ENCODE measurements around the gene PSME3. TPM values are rescaled to one million over a fixed set of nuclear protein-coding genes. Genes with fewer than 3 reads are reported as not detected.

Gene PSME3
- total RNA-seq, 1 donor from 2014 or later, result 62.6 TPM

DNA sequence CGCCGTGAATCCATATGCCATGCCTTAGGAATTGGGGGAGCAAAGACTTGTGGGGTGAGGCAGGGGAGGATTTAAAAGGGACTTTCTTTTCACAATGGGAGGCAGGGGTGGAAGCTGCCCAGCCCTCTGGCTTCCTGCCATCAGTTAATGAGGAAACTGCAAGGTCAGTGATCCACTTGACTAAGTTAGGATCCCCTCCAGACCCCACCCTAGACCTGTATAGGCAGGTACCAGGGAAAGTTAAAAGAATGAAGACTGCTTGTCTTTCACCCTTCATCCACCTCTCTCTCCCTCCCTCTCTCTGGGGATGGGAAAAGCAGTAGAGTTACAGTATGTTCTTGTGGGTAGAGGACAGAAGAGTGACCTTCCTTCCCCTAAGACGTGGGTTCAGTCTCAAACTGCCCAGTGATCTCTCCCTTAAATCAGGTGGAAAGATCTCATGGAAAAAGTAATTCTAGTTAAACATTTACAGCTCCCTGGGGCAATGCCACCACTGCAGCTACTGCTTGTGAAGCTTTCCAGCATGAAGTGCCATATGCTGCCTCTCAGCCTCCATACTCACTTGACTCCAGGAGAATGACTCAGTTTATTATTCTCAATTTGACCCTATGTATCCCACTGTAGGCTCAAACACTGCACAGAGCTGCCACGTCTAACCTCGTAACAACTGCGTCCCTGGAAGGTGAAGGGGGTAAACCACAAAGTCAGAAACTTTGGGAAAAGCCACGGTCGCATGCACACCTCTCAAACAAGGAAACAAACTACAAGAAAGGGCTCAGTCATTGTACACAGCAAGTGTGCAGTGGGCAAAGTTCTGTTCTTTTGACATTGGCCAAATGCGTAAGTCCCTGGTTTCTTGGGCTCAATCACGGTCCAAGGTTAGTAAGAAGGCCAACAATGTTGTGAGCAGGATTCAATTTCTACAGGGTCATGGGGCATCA is 35.9 kb upstream of the PSME3 start:
- DNase-seq, result no peak
- Histone ChIP-seq H3K9me3 (replicated peaks) (no peaks in the 10 kb centered on the region), H3K36me3 (peaks cover 11% of the 10 kb centered on the region), H3K4me1 (peaks cover 27% of the 10 kb centered on the region), H3K4me3 (peak overlapping the region; percentile 89), H3K27me3 (ENCODE audit: low read depth) (no peaks in the 10 kb centered on the region), H3K27ac (replicated peaks) (no peak overlapping the region)
- intact Hi-C loops (cut with micrococcal nuclease), result no loop called here
- TF ChIP-seq, protein P1, sequence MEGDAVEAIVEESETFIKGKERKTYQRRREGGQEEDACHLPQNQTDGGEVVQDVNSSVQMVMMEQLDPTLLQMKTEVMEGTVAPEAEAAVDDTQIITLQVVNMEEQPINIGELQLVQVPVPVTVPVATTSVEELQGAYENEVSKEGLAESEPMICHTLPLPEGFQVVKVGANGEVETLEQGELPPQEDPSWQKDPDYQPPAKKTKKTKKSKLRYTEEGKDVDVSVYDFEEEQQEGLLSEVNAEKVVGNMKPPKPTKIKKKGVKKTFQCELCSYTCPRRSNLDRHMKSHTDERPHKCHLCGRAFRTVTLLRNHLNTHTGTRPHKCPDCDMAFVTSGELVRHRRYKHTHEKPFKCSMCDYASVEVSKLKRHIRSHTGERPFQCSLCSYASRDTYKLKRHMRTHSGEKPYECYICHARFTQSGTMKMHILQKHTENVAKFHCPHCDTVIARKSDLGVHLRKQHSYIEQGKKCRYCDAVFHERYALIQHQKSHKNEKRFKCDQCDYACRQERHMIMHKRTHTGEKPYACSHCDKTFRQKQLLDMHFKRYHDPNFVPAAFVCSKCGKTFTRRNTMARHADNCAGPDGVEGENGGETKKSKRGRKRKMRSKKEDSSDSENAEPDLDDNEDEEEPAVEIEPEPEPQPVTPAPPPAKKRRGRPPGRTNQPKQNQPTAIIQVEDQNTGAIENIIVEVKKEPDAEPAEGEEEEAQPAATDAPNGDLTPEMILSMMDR (IDR thresholded peaks at IDR 0.05; ENCODE audit: borderline replicate concordance), result no peak

DNA sequence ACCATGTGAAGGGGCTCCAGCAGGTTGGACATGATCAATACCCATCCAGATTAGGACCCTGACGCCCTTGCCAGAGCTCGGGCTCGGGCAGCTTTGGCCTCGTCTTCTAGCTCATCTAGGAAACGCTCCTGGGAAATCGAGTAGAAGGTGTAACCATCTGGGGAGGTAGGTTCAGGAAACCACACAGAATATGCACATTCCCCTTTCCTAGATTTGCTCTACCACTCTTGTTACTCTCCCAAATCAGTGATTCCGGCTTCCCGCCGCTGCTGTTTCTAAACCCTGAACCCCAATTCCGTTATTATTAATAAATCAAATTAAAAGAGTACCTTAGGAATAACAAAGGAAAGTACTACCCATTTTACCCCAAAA is 35.2 kb upstream of the PSME3 start:
- Histone ChIP-seq H3K9me3 (replicated peaks) (no peaks in the 10 kb centered on the region), H3K36me3 (peaks cover 11% of the 10 kb centered on the region), H3K27me3 (ENCODE audit: low read depth) (no peaks in the 10 kb centered on the region), H3K4me1 (peaks cover 27% of the 10 kb centered on the region), H3K27ac (replicated peaks) (peak overlapping the region; percentile 84), H3K4me3 (peak overlapping the region; percentile 89)
- TF ChIP-seq, protein P1 (IDR thresholded peaks at IDR 0.05; ENCODE audit: borderline replicate concordance), result no peak
- intact Hi-C loops (cut with micrococcal nuclease), result no loop called here
- no peak for DNase-seq

DNA sequence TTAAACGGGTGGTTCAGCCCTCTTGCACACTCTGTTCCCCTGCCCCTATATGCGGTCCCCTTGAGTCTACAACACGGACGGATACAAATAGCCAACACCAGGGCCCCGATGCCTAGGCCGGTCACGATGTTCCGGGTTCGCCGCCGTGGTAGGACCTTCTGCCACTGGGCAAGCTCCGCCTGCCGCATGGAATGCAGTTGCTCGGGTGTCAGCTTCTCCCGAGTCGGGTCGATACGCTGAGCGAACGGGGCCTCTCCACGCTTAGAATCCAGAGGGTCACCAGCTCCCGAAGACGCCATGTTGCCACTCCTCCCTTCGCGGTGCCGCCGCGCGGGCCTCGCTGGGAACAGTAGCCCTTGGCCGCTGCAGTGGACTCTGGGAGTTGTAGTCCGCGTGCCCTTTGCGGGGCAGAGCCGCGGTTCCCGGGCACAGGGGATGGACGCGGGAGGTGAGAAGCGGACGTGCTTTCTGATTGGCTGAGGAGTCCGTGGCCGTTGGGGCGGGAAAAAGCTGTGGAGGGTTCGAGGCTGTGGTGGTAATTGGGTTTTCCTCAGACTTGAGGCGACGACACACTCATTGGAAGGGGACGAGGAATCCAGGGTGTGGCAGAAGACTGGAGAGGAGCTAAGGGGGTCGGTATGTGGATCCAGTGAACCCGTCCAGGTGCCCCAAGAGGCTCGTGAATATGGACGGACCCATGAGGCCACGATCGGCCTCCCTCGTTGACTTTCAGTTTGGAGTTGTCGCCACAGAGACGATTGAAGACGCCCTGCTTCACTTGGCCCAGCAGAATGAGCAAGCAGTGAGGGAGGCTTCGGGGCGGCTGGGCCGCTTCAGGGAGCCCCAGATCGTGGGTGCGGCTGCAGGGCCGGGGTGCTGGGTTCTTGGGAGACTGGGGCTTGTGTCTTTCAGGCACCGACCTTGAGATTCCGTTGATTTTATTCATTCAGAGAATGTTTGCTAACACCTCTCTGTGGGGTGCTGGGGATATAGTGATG is 34.5 kb upstream of the PSME3 start, which contains the start of the genes CNTD1 and COA3:
Gene CNTD1, plus strand, starts transcription at position 479 of the 998 bp plus-strand sequence. Its CDS starts 207 bp downstream, at position 686.
Gene COA3, minus strand, starts transcription at position 322 of the 998 bp plus-strand sequence. Its CDS starts 23 bp downstream, at position 299.
- Histone ChIP-seq H3K4me1 (peaks cover 27% of the 10 kb centered on the region), H3K9me3 (replicated peaks) (no peaks in the 10 kb centered on the region), H3K27ac (replicated peaks) (peak within 1 kb of the TSS; percentile 84), H3K4me3 (peak within 1 kb of the TSS; percentile 89), H3K36me3 (peaks cover 11% of the 10 kb centered on the region), H3K27me3 (ENCODE audit: low read depth) (no peaks in the 10 kb centered on the region)
- TF ChIP-seq, protein P1 (IDR thresholded peaks at IDR 0.05; ENCODE audit: borderline replicate concordance), result peak; percentile 8
- intact Hi-C loops (cut with micrococcal nuclease), result no loop called here
- DNase-seq, result peak; percentile 88

DNA sequence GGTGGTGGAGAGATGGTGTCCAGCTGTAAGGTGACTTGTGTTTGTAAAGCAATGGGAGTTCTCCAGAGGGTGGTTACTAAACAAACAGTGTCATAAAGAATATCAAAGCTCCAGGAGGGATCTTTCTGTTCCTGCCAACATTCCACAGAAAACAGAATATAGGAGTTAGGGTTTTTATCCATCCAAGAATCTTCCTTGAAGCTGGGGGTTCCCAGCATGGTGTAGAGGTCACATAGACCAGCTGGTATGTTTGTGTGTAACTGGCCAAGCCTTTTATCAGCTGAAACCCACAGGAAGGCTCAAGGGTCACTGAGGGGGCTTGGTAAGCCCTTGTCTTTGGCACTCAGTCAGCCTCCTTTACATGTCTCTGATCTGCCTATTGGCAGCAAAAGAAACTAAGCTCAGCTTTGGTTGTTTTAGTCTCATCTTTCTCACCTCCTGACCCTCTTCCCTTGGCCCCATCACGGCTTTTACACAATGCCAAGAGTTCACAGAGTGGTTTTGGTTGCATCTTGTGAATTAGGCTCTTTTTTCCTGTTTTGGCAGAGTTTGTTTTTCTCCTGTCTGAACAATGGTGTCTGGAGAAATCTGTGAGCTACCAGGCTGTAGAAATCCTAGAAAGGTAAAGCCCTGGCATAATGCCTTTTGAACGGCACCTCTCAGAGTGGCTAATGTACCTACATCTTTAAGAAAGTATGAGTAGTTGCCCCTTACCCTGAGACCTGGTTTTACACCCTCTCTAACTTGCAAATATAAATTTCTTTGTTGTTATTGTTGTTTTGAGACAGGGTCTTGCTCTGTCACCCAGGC is 29.9 kb upstream of the PSME3 start:
- no peak for DNase-seq
- no peaks in the 10 kb centered on the region for H3K9me3 ChIP-seq (replicated peaks)
- no peak overlapping the region for H3K27ac ChIP-seq (replicated peaks)
- intact Hi-C loops (cut with micrococcal nuclease), result no loop called here
- no peak overlapping the region for H3K4me3 ChIP-seq
- H3K4me1 ChIP-seq, result peaks cover 9% of the 10 kb centered on the region
- no peaks in the 10 kb centered on the region for H3K27me3 ChIP-seq (ENCODE audit: low read depth)
- TF ChIP-seq, protein P1 (IDR thresholded peaks at IDR 0.05; ENCODE audit: borderline replicate concordance), result no peak
- no peaks in the 10 kb centered on the region for H3K36me3 ChIP-seq

Measured in left ventricle myocardium inferior (tissue), 1 donor.